ENCODE measurements around the gene DAPP1.

GRCh38 chr4:99856166-99856565 is 39.5 kb downstream of the DAPP1 start:
- no peak for TF ChIP-seq KDM1A (IDR thresholded peaks at IDR 0.05; ENCODE audit: low read depth)
- TF ChIP-seq RCOR1 (IDR thresholded peaks at IDR 0.05; ENCODE audit: low read depth, low read length), result no peak

Data from A549 (cell line).